ENCODE data around the gene GGACT.
"Not testable (repeated sequence)": the region's sequence is repeated elsewhere in the genome, so short reads cannot be mapped to it uniquely, and the experiment has no call there.

GGACT gene

DNA sequence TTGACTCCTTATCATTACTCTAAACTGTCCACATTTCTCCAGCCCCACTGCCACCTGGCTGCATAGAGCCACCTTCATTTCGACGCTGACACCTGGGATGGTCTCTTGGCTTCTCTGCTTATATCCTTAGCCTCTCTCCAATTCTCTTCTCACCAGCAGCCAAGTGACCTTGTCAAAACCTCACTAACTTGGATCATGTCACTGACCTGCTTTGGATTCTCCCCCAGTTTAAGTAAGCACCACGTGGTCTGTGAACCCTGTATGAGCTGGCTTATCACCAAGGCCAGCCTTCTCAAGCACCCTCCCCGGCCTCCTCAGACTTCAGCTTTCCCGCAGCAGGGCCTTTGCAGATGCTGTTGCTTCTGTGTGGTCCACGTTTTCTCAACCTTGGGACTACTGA lies 12.3 kb upstream of the GGACT start:
- DNase-seq (ENCODE audit: low spot score): no peak

DNA sequence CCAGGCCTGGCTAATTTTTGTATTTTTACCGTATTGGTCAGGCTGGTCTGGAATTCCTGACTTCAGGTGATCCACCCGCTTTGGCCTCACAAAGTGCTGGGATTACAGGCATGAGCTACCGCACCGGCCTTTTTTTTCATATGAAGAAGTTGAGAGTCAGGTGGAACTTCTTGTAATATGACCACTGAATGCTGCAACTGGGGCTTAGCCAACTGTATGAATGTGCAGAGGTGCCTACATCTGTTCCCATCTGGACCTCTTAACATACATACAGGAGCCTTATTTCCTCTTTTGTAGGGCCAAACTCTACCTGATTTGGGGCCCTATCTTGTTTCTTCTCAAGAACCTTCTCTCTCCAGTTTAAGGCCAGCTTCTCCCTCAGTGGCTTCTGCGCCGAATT lies 11.9 kb upstream of the GGACT start:
- DNase-seq (ENCODE audit: low spot score): no peak

DNA sequence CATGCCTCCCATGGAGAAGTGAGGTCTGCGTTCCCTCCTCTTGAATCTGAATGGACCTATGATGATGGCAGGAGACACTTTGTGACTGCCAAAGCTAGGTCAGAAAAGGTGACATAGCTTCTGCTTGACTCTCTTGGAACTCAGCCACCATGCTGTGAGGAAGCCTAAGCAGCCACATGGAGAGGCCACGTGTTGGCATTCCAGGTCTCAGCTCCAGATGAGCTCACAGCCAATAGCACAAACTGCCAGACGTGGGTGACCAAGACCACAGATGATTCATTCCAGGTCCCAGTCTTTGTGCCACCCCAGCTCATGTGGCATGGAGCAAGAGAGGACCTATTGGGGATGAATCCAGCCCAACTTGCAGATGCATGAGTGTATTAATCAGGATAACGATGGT lies 8.7 kb upstream of the GGACT start:
- DNase-seq (ENCODE audit: low spot score): no peak

- no peak for DNase-seq (ENCODE audit: low spot score)
Observed at GRCh38 chr13:100596516-100596915, 7.9 kb upstream of the GGACT start.

DNA sequence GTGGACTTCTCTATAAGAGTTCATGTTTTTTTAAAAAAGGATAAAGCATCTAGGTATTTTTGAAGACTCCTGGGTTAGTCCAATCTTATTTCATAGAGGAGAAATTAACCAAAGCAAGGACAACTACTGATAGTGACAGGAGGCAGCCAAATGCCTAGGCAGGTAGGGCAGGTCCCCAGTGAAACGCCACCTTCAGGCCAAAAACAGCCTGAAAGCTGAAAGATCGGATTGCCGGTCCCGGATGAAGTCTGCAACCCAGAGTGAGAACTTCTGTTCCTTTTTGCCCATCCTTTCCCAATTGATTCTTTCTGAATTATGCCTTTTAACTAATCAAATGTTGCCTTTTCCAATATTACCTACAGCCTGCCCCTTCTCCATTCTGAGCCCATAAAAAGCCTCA lies 6.1 kb upstream of the GGACT start:
- no peak for DNase-seq (ENCODE audit: low spot score)

GRCh38 chr13:100594255-100594654 lies 5.7 kb upstream of the GGACT start:
- DNase-seq (ENCODE audit: low spot score): no peak

DNA sequence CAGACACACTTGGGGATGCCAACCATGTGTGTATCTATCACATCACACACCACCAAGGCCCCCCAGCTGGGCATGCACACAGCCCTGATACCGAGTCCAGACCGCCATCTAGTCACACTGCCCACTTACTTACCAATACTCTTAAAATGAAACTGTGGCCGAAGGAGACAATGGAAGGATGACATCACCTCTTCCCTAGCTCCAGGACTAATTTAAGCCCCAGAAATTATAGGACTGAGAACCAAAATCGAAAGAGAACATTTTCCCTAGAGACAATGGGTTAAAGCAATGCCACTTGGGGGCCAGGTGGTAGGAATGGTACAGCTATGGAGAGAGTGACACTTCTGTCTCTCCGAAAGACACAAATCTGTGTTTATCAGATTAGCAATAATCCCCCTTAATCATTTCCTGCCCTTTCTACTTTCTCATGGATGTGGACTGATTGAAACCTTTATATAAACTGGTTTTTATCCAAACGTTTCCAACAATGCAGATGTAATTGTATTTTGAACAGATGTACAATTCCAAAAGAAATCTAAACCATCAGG lies 663 bp upstream of the GGACT start:
- DNase-seq (ENCODE audit: low spot score): no peak

DNA sequence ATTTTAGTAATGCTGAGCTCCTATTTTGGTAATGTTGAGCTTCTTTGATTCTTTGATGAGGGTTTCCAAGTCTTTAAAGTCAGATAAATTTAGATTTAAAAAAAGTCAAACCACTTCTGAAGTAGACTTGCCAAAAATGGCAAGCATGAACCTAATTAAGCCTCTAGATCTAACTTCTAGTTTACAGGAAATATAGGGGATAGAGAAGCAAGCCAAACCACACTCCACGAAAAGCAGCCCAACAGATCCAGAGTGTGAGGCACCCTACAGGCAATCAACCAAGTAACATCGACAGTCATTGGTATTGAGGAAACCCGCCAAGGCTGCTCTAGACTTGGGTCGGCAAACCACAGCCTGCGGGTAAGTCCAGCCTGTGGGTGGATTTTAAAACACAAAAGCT lies 3.7 kb downstream of the GGACT start:
- DNase-seq (ENCODE audit: low spot score): no peak

DNA sequence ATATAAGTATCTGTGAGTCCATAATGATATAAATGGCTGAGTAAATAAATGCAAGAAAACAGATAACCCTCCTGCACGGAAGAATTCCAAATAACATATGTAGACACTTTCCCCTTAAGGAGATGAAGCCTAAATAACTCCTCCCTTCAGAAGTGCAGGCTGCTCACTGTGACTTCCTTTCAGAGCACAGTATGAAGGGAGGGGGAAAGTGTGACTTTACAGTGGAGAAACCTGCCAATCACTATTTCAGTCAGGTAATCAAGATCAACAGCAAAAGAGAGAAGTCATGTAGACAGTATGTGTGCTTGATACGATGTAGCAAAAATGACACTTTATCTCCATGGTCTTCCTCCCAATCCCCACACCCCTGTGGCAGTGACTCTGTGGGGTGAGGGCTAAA lies 7.1 kb downstream of the GGACT start:
- no peak for DNase-seq (ENCODE audit: low spot score)

- no peak for DNase-seq (ENCODE audit: low spot score)
Observed at GRCh38 chr13:100581030-100581429, 7.6 kb downstream of the GGACT start.

DNA sequence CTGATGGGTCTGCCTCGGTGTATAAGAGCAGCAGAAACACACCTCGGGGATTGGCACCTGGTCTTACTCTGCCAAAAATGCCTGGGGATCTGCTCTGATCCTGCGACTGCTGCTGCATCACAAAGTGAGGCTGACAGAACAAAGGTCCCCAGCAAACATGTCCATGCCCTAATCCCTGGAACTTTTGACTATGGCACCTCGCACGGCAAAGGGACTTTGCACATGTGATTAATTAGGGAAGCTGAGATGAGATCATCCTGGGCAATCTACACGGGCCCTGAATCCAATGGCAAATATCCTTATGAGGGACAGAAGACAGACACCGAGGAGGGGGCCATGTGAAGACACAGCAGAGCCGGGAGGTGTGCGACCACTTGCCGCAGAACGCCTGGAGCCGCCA lies 8.5 kb downstream of the GGACT start:
- no peak for DNase-seq (ENCODE audit: low spot score)

GRCh38 chr13:100577239-100577638 lies 11.3 kb downstream of the GGACT start:
- not testable (repeated sequence) for DNase-seq (ENCODE audit: low spot score)

GRCh38 chr13:100573121-100573520 lies 15.5 kb downstream of the GGACT start:
- DNase-seq (ENCODE audit: low spot score): peak; percentile 60

DNA sequence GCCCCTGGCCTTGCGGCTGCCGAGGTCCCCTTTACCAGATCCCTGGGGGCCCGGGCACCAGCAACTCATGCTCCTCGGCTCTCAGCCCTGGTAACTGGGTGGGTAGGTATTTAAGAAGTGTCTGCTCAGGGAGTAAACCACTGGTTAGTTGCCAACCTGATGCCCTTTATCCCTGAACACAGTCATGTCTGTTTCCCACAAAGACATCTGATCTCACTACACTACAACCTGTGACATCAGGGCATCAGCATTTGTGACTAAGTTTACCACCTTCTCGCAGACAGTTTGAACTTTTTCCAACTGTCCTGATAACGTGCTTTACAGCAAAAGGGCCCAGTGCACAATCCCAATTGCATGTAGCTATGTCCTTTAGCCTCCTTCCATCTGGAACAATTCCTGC lies 22.0 kb downstream of the GGACT start:
- no peak for DNase-seq (ENCODE audit: low spot score)

- no peak for DNase-seq (ENCODE audit: low spot score)
Observed at GRCh38 chr13:100565286-100565685, 23.3 kb downstream of the GGACT start.

GRCh38 chr13:100564444-100565223 lies 24.0 kb downstream of the GGACT start:
- DNase-seq (ENCODE audit: low spot score): no peak

DNA sequence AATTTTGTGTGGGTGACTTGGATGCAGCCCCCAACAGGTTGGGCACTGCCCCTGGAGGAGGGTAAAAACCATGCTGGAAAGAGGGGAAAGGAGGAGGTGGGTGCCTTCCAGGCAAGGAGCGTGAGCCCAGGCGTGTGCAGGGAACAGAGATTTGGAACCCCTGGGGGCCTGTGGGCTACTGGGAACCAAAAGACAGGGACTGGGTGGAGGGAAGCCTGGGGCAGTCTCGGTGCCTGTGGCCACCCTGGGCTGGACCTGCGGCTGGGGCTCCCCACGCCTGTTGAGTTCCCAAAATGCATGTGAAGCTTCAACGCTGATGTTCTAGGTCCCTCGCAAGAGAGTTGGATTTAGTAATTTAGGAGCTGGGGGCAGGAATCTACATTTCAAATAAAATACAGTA lies 24.8 kb downstream of the GGACT start:
- no peak for DNase-seq (ENCODE audit: low spot score)

GRCh38 chr13:100561599-100562204 lies 26.9 kb downstream of the GGACT start:
- no peak for DNase-seq (ENCODE audit: low spot score)

GRCh38 chr13:100561158-100561499 lies 27.5 kb downstream of the GGACT start:
- DNase-seq (ENCODE audit: low spot score): no peak

- no peak for DNase-seq (ENCODE audit: low spot score)
Observed at GRCh38 chr13:100560498-100561157, 28.0 kb downstream of the GGACT start.

DNA sequence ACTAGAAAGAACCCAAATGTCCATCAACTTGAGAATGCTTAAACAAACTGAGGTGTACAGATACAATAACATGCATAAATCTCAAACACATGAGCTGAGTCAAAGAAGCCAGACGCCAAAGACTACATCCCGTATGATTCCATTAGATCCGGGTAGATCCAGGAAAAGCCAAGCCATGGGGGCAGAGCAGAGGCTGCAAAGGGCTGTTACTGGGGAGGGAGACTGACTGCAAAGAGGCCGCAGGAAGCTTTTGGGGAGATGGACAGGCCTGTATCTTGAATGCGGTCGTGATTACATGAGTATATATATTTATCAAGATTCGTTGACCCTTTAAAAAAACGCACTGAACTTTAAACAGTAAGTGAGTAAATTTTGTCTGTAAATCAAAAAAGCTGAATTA lies 28.7 kb downstream of the GGACT start:
- no peak for DNase-seq (ENCODE audit: low spot score)

DNA sequence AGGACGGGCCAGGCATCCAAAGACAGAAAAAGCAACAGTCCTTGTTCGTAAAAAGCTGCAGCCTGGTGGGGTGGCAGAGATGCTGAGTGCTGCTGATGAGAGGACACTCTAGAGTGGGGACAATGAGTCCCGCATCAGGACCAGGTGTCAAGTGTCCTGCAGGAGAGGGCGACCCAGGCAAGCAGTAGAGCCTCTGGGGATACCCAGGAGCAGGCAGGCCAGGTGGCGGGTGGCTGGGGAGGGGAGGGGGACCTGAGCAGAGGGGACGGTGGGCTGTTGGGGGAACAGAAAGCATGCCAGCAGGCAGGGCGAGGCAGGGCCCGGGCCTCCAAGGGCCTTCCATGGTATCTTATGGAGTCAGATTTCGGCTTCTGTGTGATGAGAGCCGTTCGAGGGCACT lies 35.8 kb downstream of the GGACT start:
- DNase-seq (ENCODE audit: low spot score): no peak

GRCh38 chr13:100549316-100549715 lies 39.3 kb downstream of the GGACT start:
- DNase-seq (ENCODE audit: low spot score): no peak
